A549 treated with dexamethasone at 1 μM for 4 hours (cell line): ENCODE data around the gene TTC36. TPM values are rescaled to one million over a fixed set of nuclear protein-coding genes. Genes with fewer than 3 reads are reported as not detected.

Experiments
- total RNA-seq: library from RNA; stranded (reverse); fragments of 200-300 nt; extraction: Qiagen RNA extraction; gene quantifications from 5 replicates; pipeline ENCODE4 v1.2.3, GENCODE V29; 2022

The TTC36 gene, protein sequence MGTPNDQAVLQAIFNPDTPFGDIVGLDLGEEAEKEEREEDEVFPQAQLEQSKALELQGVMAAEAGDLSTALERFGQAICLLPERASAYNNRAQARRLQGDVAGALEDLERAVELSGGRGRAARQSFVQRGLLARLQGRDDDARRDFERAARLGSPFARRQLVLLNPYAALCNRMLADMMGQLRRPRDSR
- total RNA-seq = not detected in 5 replicates

DNA sequence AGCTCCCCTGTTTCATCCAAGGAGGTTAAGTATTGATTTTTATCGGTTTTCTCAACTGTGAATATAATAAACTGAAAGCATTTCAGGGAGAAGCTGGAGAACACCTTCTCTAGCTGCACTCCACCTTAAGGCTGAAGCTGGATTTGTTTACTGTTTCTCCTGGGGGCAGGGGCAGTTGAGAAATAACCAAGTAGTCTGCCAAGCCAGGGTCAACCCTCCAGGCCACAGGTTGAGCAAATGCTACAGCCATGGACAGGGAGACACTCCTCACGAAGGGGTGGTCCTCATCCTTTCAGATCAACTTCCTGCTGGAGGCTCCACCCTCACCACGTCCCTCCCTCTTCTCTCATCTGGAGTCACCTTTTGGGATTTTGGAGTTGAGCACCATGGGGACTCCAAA, at the start of gene TTC36:
TSS of gene TTC36 (plus strand) at position 366 of the 400 bp plus-strand sequence. CDS start at position 387, 21 bp downstream.

DNA sequence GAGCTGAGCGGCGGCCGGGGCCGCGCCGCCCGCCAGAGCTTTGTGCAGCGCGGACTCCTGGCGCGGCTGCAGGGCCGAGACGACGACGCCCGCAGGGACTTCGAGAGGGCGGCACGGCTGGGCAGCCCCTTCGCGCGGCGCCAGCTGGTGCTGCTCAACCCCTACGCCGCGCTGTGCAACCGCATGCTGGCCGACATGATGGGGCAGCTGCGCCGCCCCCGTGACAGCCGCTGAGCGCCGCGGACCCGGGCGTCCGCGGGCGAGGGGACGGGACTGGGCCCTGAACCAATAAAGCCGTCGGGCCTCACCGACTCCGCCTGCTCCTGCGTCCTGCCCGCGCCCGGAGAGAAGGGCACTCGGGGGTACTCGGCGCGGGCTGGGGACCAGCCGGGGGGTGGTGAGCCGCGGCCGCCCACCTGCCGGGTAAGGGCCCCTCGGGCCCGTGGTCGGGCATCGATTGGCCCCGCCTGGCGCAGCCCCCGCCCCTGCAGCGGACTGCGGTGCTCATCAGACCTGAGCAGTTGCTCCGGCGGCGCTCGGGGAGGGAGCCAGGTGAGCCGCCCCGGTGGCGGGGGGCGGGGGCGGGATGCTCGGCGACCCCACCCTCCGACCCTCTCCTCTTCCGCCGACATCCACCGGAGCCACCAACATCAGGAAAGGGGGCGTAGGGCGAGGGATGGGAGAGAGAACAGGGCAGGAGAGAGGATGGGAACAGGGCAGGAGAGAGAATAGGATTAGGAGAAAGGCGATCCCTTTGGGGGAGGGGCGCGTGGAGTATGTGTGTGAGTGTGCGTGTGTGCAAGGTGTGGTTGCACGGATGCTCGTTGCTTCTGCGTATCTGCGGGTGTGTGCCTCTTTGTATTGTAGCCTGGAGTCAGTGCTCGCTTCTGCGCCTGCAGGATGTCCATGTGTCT, 3.7 kb downstream of the TTC36 start, which contains the start of gene TMEM25:
TSS of gene TMEM25 (plus strand) at position 510 of the 914 bp plus-strand sequence. CDS start 610 bp downstream, outside the sequence.

DNA sequence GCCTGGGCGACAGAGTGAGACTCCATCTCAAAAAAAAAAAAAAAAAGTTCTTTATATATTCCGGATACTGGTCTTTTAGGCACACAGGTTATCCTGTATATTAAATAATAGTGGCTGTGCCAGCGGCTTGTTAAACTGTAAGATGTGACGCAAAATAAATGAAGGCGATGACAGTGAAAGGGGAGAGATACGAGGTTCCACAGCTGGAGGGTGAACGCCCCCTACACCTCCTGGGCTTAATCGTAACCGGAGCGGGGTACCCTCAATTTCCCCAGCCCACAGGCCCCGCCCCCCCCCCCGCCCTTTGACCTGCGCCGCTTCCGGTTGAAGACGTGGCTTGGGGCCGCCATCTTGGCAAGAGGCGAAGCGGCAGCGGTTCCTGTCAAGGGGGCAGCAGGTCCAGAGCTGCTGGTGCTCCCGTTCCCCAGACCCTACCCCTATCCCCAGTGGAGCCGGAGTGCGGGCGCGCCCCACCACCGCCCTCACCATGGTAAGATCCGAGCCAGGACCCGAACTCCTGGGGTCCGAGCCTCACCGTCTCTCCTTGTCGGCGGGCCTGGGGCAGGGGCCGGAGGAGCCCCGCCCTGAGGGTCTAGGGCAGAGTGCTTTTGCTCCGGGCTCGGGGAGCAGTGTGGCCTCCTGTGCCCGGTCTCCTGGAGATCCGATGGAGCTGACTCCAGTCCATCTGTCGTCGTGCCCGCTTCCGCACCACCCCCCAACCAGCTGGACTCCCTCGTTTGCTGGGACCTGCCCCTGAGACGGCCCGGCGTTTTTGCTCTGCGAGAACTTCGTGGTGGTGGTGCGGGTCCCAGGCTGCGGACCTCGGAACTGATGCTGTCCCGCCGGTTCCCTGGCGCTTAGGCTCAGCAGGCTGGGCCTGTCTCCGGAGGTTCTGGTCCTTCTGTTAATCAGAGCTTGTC, 45.0 kb downstream of the TTC36 start, which contains the start of gene ARCN1:
TSS of gene ARCN1 (plus strand) at position 349 of the 920 bp plus-strand sequence. CDS start at position 488, 139 bp downstream.

Other genes starting within 250 kb of the TTC36 start
- not detected in 5 replicates for gene CD3E, start 222.7 kb upstream of the TTC36 start, total RNA-seq
- not detected in 5 replicates for gene CD3D, start 184.8 kb upstream of the TTC36 start, total RNA-seq
- gene CD3G, start 183.1 kb upstream of the TTC36 start, total RNA-seq = not detected in 5 replicates
- gene UBE4A, start 167.9 kb upstream of the TTC36 start, total RNA-seq = 9.3 to 13.2 TPM (median 11.6 TPM) in 5 replicates
- 162 to 203 TPM (median 174 TPM) in 5 replicates for gene ATP5MG, start 125.9 kb upstream of the TTC36 start, total RNA-seq
- 10.4 to 14.0 TPM (median 12.9 TPM) in 5 replicates for gene KMT2A, start 91.0 kb upstream of the TTC36 start, total RNA-seq
- gene TMEM25, start 3.7 kb downstream of the TTC36 start, total RNA-seq = 0.28 to 0.70 TPM (median 0.45 TPM) in 5 replicates
- 17.1 to 20.0 TPM (median 17.4 TPM) in 5 replicates for gene IFT46, start 38.5 kb downstream of the TTC36 start, total RNA-seq
- gene ARCN1, start 44.9 kb downstream of the TTC36 start, total RNA-seq = 90.4 to 98.1 TPM (median 95.8 TPM) in 5 replicates
- gene PHLDB1, start 80.1 kb downstream of the TTC36 start, total RNA-seq = 8.9 to 10.9 TPM (median 10.4 TPM) in 5 replicates
- gene TREH, start 152.2 kb downstream of the TTC36 start, total RNA-seq = not detected in 5 replicates